Coronary artery (tissue), 2 donors: ENCODE data around the gene MED17.

ENCODE experiments used
- DNase-seq: peaks from one replicate; pipeline ENCODE4 v3.0.0-alpha.2; 2017; ENCODE audit warnings: low spot score
- H3K27ac ChIP-seq, 2 donors: fragments of 200-600 bp; sonication (generic); one replicate each; pipeline ENCODE4 v1.5.1; 2016 to 2019
- H3K4me3 ChIP-seq: fragments of 200-600 bp; sonication (generic); 2 replicates; pipeline ENCODE4 v1.5.1; 2016; ENCODE audit warnings: mild to moderate bottlenecking, moderate library complexity
- CTCF ChIP-seq: fragments of 200-600 bp; sonication (generic); IDR thresholded peaks from one replicate; pipeline ENCODE4 v1.5.1; 2019; ENCODE audit warnings: antibody characterized with exemption

MED17 gene

GRCh38 chr11:93841446-93841845 lies 57.4 kb downstream of the MED17 start:
- no peak overlapping the region for H3K27ac ChIP-seq
- TF ChIP-seq CTCF, result no peak
- DNase-seq, result no peak
- H3K4me3 ChIP-seq, result no peak overlapping the region

- Histone ChIP-seq H3K27ac (no peak overlapping the region), H3K4me3 (no peak overlapping the region)
- TF ChIP-seq CTCF, result no peak
- DNase-seq, result no peak
These were observed 58.0 kb downstream of the MED17 start for GRCh38 chr11:93842034-93842433.

GRCh38 chr11:93842461-93842860 lies 58.4 kb downstream of the MED17 start:
- TF ChIP-seq CTCF, result no peak
- Histone ChIP-seq H3K27ac (no peak overlapping the region), H3K4me3 (no peak overlapping the region)
- no peak for DNase-seq

- H3K4me3 ChIP-seq, result no peak overlapping the region
- no peak for TF ChIP-seq CTCF
- no peak overlapping the region for H3K27ac ChIP-seq
- DNase-seq, result no peak
These were observed 59.8 kb downstream of the MED17 start for GRCh38 chr11:93843906-93844305.

- TF ChIP-seq CTCF, result no peak
- Histone ChIP-seq H3K4me3 (no peak overlapping the region), H3K27ac (no peak overlapping the region)
- DNase-seq, result no peak
These were observed 60.5 kb downstream of the MED17 start for GRCh38 chr11:93844568-93844967.

GRCh38 chr11:93845181-93846092 lies 61.4 kb downstream of the MED17 start:
- Histone ChIP-seq H3K27ac (no peak overlapping the region), H3K4me3 (no peak overlapping the region)
- no peak for DNase-seq
- TF ChIP-seq CTCF, result no peak

GRCh38 chr11:93846411-93846810 lies 62.3 kb downstream of the MED17 start:
- Histone ChIP-seq H3K4me3 (no peak overlapping the region), H3K27ac (no peak overlapping the region)
- DNase-seq, result no peak
- no peak for TF ChIP-seq CTCF
